Kidney glomerular epithelial cell (primary cell): ENCODE results near the gene ANKRD16.
"Not testable (repeated sequence)": the region's sequence is repeated elsewhere in the genome, so short reads cannot be mapped to it uniquely, and the experiment has no call there.

Experiments used
- DNase-seq: peaks from one replicate; lab custom pipeline; 2025; lab: John Stamatoyannopoulos, UW

The ANKRD16 gene

GRCh38 chr10:5889624-5890451, at the start of gene ANKRD16, which contains the start of gene FBH1:
TSS of gene ANKRD16 (minus strand) at chr10:5889893. CDS start at chr10:5889354, 539 bp downstream.
TSS of gene FBH1 (plus strand) at chr10:5890243. CDS start at chr10:5890346, 103 bp downstream.
- DNase-seq = peak; percentile 90

DNA sequence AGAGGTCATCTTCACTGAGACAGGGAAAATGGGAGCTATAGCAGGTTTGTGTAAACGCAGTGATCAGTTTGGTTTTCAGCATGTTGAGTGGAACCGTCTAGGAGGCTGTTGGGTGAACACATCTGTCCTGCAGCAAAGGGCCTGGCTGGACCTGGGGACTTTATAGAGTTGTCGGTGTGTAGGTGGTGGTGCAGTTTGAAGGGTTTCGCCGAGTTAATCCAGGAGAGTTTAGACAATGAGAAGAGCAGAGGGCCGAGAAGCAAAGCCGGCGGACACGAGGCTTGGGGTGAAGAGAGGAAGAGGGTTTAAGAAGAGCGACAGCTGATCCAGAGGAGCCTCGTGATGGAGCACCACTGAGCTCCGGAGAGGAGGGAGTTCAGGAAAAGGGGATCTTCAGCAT, 48.6 kb upstream of the ANKRD16 start:
- no peak for DNase-seq

DNA sequence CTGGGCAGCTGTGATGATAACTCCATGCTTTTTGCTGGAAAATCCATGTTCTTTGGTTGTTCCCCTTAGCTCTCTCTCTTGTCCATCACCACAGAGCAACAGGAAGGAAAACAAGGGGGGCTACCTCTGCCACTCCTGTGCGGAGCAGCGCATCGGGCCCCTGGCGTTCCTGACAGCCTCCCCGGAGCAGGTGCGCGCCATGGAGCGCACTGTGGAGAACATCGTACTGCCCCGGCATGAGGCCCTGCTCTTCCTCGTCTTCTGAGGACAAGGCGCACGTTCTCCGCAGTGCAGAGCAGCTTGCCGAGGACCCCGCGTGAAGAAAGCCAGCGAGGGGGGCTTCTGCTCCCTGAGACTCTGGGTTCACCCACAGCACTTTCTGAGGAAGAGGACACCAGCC, 47.3 kb upstream of the ANKRD16 start:
- no peak for DNase-seq

- no peak for DNase-seq
Observed at GRCh38 chr10:5935628-5936027, 45.9 kb upstream of the ANKRD16 start.

GRCh38 chr10:5933909-5934546, 44.3 kb upstream of the ANKRD16 start:
- no peak for DNase-seq

DNA sequence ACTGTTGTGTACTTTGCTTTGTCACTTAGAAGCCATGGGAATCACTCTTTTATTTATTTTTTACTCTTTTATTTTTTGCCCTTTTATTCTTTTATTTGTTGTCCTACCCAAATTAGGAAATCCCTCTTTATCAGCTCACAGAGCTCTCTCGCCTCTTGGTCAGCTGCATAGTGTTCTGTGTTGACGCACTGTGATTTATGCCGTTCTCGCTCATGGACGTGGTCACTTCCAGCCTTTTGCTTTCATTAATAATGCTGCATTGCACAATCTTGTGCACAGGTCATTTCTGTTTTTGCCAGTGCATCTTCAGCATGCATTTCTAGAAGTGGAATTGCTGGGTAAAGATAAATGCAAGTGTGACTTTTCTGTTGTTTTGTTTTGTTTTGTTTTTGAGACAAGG, 42.7 kb upstream of the ANKRD16 start:
- no peak for DNase-seq

DNA sequence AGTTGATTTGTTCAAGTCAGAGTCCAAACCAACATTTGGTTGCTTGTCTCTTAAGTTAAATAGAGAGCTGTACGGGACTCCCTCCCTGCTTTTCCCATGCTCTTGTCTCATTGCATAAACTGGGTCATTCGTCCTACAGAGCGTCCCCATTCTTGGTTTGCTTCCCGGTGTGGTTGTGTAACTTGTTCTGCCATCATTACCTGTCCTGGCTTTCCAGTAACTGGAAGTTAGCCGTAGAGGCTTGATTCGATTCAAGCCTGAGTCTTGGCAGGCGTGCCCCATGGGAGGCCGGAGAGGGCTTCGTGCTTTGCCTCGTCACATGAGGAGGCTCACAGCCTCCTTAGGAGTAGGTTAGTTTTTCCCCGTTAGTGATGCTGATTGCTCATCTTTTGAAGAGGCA, 40.6 kb upstream of the ANKRD16 start:
- no peak for DNase-seq

- DNase-seq = no peak
Observed at GRCh38 chr10:5929442-5929841, 39.7 kb upstream of the ANKRD16 start.

- DNase-seq = no peak
Observed at GRCh38 chr10:5927306-5927705, 37.6 kb upstream of the ANKRD16 start.

GRCh38 chr10:5924889-5925288, 35.2 kb upstream of the ANKRD16 start:
- DNase-seq = no peak

DNA sequence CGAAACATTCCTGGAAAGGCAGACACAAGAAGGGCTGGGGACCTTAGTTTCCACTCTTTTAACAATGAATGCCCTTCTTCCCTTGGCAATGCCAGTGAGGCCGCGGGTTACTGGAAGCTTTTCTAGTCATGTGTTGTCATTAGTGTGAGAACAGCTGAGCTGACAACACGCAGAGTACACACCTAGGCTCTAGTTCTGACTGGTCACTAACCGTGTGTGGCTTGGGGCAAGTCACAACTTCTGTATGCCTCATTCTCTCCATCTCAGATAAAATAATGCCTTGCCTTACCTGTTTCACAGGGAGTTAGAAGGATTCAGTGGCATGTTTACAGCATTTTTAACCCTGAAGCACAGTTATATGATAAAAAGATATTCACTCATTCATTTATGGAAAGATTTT, 32.1 kb upstream of the ANKRD16 start:
- DNase-seq = no peak

DNA sequence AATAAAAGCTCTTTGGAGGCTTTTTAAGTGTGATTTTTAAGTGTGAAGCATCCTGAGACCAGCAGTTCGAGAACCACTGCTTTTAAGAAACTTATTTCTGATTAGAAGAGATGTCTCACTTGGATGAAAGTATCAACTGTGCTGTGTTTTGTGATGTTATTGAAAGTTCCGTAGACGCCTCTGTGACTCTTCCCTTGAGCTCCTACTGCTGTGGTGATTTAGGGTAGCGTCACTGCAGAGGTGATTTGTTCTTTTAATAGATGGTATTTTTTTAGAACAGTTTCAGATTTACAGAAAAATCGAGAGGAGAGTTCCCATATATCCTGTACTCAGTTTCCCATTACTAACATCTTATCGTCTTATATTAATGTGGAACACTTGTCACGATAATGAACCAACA, 29.9 kb upstream of the ANKRD16 start:
- DNase-seq = no peak

DNA sequence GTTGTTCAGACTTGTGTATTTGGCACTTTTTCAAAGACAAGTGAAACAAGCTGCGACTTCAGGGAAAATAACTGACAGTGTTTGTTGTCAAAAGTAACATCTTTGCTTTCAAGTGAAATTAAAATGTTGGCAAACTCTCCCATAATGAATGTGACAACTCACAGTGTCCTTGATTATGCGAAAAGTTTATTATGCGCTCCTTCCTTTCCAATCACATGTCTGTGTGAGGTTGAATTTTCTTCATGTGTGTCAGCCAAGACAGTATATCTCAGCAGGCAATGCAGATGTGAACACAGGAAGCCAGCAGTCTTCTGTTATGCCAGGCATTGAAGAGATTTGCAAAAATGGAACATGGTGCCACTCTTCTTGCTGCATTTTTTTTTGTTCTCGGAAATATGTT, 29.1 kb upstream of the ANKRD16 start:
- DNase-seq = no peak

- no peak for DNase-seq
Observed at GRCh38 chr10:5917305-5917704, 27.6 kb upstream of the ANKRD16 start.

- no peak for DNase-seq
Observed at GRCh38 chr10:5915451-5915850, 25.8 kb upstream of the ANKRD16 start.

DNA sequence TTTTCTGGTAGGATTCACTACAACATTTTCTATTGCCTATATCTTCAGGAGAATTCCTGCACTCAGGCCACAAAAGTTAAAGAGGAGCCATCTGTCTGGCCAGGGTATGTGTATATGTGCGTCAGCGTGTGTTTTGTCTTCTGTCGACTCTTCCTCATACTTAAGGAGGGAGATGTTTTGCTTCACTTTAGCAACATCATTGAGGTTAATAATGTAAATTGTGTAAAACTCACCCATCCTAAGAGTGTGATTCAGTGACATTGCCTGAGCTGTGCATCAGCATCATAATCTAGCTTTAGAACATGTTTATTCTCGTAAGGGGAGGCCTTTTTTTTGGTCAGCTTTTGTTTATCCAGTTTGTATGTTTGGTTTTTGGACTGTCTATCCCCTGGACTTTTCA, 24.0 kb upstream of the ANKRD16 start:
- DNase-seq = no peak

DNA sequence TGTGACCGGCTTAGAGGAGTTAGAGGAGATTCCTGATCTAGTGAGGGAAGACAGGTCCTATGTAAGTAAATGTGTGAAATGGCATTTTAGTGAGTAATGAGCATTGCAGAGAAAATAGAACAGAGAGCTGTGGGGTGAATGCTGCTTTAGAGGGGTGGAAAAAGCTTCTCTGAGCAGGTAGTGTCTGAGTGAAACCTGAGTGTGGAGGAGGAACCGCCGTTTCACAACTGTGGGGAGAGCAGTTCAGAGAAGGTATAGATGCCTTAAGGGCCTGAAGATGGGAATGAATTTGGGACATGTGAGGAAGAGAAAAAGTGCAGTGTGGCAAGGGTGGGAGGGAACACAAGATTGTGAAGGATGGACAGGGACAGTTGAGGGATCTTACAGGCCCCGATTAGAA, 22.0 kb upstream of the ANKRD16 start:
- DNase-seq = no peak

GRCh38 chr10:5910323-5911100, 20.8 kb upstream of the ANKRD16 start:
- DNase-seq = no peak

DNA sequence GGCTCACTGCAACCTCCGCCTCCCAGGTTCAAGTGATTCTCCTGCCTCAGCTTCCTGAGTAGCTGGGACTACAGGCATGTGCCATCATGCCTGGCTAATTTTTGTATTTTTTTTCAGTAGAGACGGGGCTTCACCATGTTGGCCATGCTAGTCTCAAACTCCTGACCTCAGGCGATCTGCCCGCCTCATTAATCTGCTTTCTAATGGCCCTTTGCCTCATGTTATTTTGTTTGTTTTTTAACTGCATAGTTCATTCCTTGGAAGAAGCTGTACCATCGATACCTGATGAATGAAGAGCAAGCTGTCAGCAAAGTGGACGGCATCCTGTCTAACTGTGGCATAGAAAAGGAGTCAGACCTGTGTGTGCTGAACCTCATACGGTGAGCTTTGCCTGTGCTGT, 19.0 kb upstream of the ANKRD16 start:
- not testable (repeated sequence) for DNase-seq

DNA sequence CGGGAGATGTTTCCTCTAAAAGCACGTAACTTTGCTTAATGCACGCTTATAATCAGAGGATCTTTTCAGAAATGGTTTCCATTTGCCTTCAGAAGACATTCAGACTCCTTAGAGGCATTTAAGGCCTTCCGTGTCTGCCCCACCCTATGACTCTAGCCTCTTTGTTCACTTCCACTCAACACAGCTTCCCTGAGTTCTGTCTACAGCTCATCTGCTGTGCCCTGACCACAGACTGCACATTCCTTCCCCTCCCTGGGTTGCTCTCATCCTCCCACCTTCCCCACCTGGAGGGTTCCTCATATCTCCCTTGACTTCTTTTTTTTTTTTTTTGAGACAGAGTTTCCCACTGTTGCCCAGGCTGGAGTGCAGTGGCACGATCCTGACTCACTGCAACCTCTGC, 17.0 kb upstream of the ANKRD16 start:
- DNase-seq = no peak

DNA sequence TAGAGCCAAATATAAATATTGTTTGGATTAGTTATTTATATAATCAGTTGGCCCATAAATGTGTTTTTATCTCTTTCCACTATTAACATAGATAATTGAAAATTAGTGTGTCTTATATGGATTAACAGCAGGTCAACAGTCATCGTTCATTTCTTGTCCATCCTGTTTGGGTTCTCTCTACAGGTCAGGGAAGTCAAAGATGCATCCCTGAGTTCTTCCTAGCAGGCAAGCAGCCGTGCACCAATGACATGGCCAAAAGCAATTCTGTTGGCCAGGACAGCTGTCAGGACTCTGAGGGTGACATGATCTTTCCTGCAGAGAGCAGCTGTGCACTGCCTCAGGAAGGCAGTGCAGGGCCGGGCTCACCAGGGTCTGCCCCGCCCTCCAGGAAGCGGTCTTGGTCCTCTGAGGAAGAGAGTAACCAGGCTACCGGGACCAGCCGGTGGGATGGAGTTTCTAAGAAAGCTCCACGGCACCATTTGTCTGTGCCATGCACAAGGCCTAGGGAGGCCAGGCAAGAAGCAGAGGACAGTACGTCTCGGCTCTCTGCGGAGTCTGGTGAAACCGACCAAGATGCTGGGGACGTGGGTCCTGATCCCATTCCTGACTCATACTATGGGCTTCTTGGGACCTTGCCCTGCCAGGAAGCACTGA, 16.3 kb upstream of the ANKRD16 start:
- no peak for DNase-seq

- no peak for DNase-seq
Observed at GRCh38 chr10:5904227-5904626, 14.5 kb upstream of the ANKRD16 start.
